Stimulated activated CD4-positive, alpha-beta T cell treated with anti-CD3 and anti-CD28 coated beads, TNF-alpha, amount 100 ng/mL, for 24 hours (primary cell): ENCODE data around the gene PPP3CA.

Experiments
- DNase-seq, 3 experiments: peaks; one replicate each; pipeline ENCODE4 v3.0.0-alpha.2; 2020; ENCODE audit warnings: low read depth in 3 of 3

PPP3CA gene

GRCh38 chr4:101050837-101051205, 296.5 kb downstream of the PPP3CA start:
- DNase-seq: no peak

GRCh38 chr4:101050088-101050836, 297.1 kb downstream of the PPP3CA start:
- no peak for DNase-seq

- DNase-seq: no peak
Measured at GRCh38 chr4:101049549-101050001, 297.8 kb downstream of the PPP3CA start.

- DNase-seq: no peak
Measured at GRCh38 chr4:101044766-101045165, 302.6 kb downstream of the PPP3CA start.

- DNase-seq: no peak
Measured at GRCh38 chr4:101042847-101043246, 304.5 kb downstream of the PPP3CA start.

GRCh38 chr4:101040776-101041175, 306.6 kb downstream of the PPP3CA start:
- DNase-seq: no peak

GRCh38 chr4:101039367-101039766, 308.0 kb downstream of the PPP3CA start:
- DNase-seq: peak in 1 of 3 experiments; percentile 40

- DNase-seq: no peak
Measured at GRCh38 chr4:101037938-101038413, 309.4 kb downstream of the PPP3CA start.

- DNase-seq: no peak
Measured at GRCh38 chr4:101037249-101037648, 310.1 kb downstream of the PPP3CA start.

- DNase-seq: no peak
Measured at GRCh38 chr4:101035487-101035886, 311.8 kb downstream of the PPP3CA start.

GRCh38 chr4:101033986-101034385, 313.3 kb downstream of the PPP3CA start:
- DNase-seq: no peak

GRCh38 chr4:101032541-101032940, 314.8 kb downstream of the PPP3CA start:
- DNase-seq: no peak

- DNase-seq: no peak
Measured at GRCh38 chr4:101031971-101032370, 315.4 kb downstream of the PPP3CA start.

GRCh38 chr4:101028886-101029285, 318.4 kb downstream of the PPP3CA start:
- DNase-seq: no peak

- DNase-seq: no peak
Measured at GRCh38 chr4:101027721-101028120, 319.6 kb downstream of the PPP3CA start.

- DNase-seq: no peak
Measured at GRCh38 chr4:101025755-101026154, 321.6 kb downstream of the PPP3CA start.

- DNase-seq: no peak
Measured at GRCh38 chr4:101022151-101023024, 324.9 kb downstream of the PPP3CA start.

- no peak for DNase-seq
Measured at GRCh38 chr4:101020956-101021355, 326.4 kb downstream of the PPP3CA start.

- DNase-seq: no peak
Measured at GRCh38 chr4:101019941-101020401, 327.4 kb downstream of the PPP3CA start.

- no peak for DNase-seq
Measured at GRCh38 chr4:101019313-101019712, 328.0 kb downstream of the PPP3CA start.

- DNase-seq: no peak
Measured at GRCh38 chr4:101018836-101019235, 328.5 kb downstream of the PPP3CA start.

- DNase-seq: no peak
Measured at GRCh38 chr4:101014417-101014816, 332.9 kb downstream of the PPP3CA start.

GRCh38 chr4:101010987-101011386, 336.3 kb downstream of the PPP3CA start:
- DNase-seq: no peak
